GM20000 (cell line): ENCODE data around the gene ALG14.

Experiments
- DNase-seq: peaks from one replicate; pipeline ENCODE4 v3.0.0; 2012; ENCODE audit warnings: low spot score
- TF ChIP-seq, protein P1 (sequence below): IDR thresholded peaks from 2 replicates; pipeline ENCODE4 v1.5.1; 2012; ENCODE audit warnings: mild to moderate bottlenecking, control low read depth; ENCODE audit errors: extremely low read depth, missing control alignments

Gene ALG14

DNA sequence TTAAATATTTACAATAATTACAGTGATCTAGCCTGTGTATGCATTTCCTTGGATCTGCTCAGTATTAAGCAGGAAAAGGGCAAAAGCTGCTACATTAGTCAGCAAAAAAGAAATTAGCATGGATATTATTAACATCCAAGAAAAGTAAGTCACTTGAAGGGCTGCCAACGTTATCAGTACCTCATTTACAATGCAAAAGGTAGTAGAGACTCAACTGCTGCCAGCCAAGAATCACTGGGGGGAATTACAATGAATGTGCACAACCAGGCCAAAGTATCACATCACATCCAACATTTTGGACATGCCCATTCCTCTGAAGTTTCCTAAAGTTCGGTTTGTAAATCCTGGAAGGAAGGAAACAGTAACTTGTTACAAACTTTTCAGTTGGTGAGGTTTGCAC, 147.7 kb downstream of the ALG14 start:
- no peak for DNase-seq
- TF ChIP-seq, protein P1, sequence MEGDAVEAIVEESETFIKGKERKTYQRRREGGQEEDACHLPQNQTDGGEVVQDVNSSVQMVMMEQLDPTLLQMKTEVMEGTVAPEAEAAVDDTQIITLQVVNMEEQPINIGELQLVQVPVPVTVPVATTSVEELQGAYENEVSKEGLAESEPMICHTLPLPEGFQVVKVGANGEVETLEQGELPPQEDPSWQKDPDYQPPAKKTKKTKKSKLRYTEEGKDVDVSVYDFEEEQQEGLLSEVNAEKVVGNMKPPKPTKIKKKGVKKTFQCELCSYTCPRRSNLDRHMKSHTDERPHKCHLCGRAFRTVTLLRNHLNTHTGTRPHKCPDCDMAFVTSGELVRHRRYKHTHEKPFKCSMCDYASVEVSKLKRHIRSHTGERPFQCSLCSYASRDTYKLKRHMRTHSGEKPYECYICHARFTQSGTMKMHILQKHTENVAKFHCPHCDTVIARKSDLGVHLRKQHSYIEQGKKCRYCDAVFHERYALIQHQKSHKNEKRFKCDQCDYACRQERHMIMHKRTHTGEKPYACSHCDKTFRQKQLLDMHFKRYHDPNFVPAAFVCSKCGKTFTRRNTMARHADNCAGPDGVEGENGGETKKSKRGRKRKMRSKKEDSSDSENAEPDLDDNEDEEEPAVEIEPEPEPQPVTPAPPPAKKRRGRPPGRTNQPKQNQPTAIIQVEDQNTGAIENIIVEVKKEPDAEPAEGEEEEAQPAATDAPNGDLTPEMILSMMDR = no peak
